Esophagus squamous epithelium (tissue), 4 donors: Measurements from ENCODE around the gene CECR2.

ENCODE experiments used
- POLR2A ChIP-seq, 4 donors: fragments of 450-650 bp; IDR thresholded peaks; one replicate each; pipeline ENCODE4 v1.6.1; 2017; ENCODE audit warnings: antibody characterized with exemption in 4 of 4, mild to moderate bottlenecking in 4 of 4, moderate library complexity in 3 of 4
- TF ChIP-seq, protein P1 (sequence below), 6 experiments: fragments of 450-650 bp in 4 of 6; fragments of 200-600 bp in 2 of 6; sonication (generic) in 2 of 6; IDR thresholded peaks; one replicate each; pipeline ENCODE4 v1.5.1; 2016 to 2019; ENCODE audit warnings: antibody characterized with exemption in 6 of 6, mild to moderate bottlenecking in 4 of 6, moderate library complexity in 4 of 6

DNA sequence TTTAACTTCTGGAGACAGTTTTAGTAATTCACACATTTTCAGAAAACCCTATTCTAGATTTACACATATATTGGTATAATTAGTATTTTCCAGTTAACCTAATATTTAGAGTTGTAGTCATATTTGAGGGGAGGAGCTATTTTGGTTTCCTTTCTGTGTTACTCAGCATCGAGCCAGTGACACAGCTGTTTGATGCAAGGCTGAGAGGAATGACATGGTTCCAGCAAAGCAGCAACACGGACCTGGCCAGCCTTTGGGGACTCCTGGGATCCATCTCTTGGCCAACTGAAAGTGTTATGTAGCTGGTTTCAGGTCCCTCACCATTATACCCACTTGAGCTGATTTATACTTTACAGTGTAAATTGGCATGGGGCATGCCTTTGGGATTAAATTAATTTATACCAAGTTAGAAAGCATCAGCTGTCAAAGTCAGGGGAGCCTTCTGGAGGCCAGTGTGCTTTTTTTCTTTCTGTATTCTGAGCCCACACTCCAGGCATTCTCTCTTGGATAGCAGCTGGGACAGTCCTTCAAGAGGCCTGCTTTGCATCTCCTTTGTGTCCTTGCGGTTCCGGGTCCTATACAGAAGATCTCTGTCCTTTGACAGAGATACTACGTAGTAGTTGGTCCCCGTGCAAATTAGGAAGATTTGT lies 102.8 kb downstream of the CECR2 start:
- TF ChIP-seq POLR2A (IDR thresholded peaks at IDR 0.05), result no peak
- TF ChIP-seq, protein P1, sequence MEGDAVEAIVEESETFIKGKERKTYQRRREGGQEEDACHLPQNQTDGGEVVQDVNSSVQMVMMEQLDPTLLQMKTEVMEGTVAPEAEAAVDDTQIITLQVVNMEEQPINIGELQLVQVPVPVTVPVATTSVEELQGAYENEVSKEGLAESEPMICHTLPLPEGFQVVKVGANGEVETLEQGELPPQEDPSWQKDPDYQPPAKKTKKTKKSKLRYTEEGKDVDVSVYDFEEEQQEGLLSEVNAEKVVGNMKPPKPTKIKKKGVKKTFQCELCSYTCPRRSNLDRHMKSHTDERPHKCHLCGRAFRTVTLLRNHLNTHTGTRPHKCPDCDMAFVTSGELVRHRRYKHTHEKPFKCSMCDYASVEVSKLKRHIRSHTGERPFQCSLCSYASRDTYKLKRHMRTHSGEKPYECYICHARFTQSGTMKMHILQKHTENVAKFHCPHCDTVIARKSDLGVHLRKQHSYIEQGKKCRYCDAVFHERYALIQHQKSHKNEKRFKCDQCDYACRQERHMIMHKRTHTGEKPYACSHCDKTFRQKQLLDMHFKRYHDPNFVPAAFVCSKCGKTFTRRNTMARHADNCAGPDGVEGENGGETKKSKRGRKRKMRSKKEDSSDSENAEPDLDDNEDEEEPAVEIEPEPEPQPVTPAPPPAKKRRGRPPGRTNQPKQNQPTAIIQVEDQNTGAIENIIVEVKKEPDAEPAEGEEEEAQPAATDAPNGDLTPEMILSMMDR (IDR thresholded peaks at IDR 0.05), result no peak
